DND-41 (cell line): ENCODE results near the gene PUM1.

Source experiments
- ATAC-seq: fragments of 200-7000 bp; cut with Tn5 transposase; 3 replicates; pipeline ENCODE4 v1.9.1; 2021; ENCODE audit warnings: low read depth; ENCODE audit not compliant: insufficient read depth
- DNase-seq: peaks from one replicate; pipeline ENCODE4 v3.0.0-alpha.2; 2020
- H2AFZ ChIP-seq: 2 replicates; pipeline ENCODE4 v1.6.0; 2012; ENCODE audit warnings: low read depth, low read length
- H3K27ac ChIP-seq: 2 replicates; pipeline ENCODE4 v1.5.1; 2012; ENCODE audit warnings: low read length, inconsistent platforms
- H3K27me3 ChIP-seq: fragments of 200-600 bp; sonication (generic); 2 replicates; pipeline ENCODE4 v1.6.0; 2012; ENCODE audit warnings: low read length, mild to moderate bottlenecking, inconsistent platforms; ENCODE audit not compliant: insufficient read depth, poor library complexity
- H3K36me3 ChIP-seq: 2 replicates; pipeline ENCODE4 v1.5.1; 2012; ENCODE audit warnings: low read length, inconsistent platforms; ENCODE audit not compliant: insufficient read depth
- H3K4me1 ChIP-seq: 2 replicates; pipeline ENCODE4 v1.5.1; 2012; ENCODE audit warnings: mild to moderate bottlenecking, low read length; ENCODE audit not compliant: insufficient read depth
- H3K4me2 ChIP-seq: 2 replicates; pipeline ENCODE4 v1.6.0; 2012; ENCODE audit warnings: mild to moderate bottlenecking, moderate library complexity, low read length, inconsistent platforms; ENCODE audit not compliant: insufficient read depth
- H3K4me3 ChIP-seq, 2 experiments: fragments of 200-600 bp in 1 of 2; shearing (Covaris generic) in 1 of 2; 2 replicates each; pipeline ENCODE4 v1.5.1; 2012 to 2016; ENCODE audit warnings: inconsistent platforms in 2 of 2, low read length in 2 of 2, mild to moderate bottlenecking in 2 of 2, low read depth in 1 of 2, moderate library complexity in 1 of 2
- H3K79me2 ChIP-seq: 2 replicates; pipeline ENCODE4 v1.6.0; 2012; ENCODE audit warnings: low read length, inconsistent platforms; ENCODE audit not compliant: insufficient read depth
- H3K9ac ChIP-seq: 2 replicates; pipeline ENCODE4 v1.6.0; 2012; ENCODE audit warnings: low read depth, mild to moderate bottlenecking, inconsistent platforms, low read length, moderate library complexity
- H3K9me3 ChIP-seq: 2 replicates; pipeline ENCODE4 v1.5.1; 2012; ENCODE audit warnings: low read length, moderate library complexity, mild to moderate bottlenecking, inconsistent platforms; ENCODE audit not compliant: insufficient read depth, severe bottlenecking
- H4K20me1 ChIP-seq: 2 replicates; pipeline ENCODE4 v1.6.0; 2012; ENCODE audit warnings: low read length; ENCODE audit not compliant: insufficient read depth
- EZH2 ChIP-seq: IDR thresholded peaks from 3 replicates; pipeline ENCODE4 v1.6.1; 2012; ENCODE audit warnings: borderline replicate concordance, low read depth, mild to moderate bottlenecking, moderate library complexity, low read length, inconsistent platforms; ENCODE audit not compliant: severe bottlenecking
- TF ChIP-seq, protein P1 (sequence below): IDR thresholded peaks from 2 replicates; pipeline ENCODE4 v1.5.1; 2012; ENCODE audit warnings: borderline replicate concordance, low read length, moderate library complexity, mild to moderate bottlenecking; ENCODE audit not compliant: poor library complexity, severe bottlenecking; ENCODE audit errors: extremely low read depth

The PUM1 gene

DNA sequence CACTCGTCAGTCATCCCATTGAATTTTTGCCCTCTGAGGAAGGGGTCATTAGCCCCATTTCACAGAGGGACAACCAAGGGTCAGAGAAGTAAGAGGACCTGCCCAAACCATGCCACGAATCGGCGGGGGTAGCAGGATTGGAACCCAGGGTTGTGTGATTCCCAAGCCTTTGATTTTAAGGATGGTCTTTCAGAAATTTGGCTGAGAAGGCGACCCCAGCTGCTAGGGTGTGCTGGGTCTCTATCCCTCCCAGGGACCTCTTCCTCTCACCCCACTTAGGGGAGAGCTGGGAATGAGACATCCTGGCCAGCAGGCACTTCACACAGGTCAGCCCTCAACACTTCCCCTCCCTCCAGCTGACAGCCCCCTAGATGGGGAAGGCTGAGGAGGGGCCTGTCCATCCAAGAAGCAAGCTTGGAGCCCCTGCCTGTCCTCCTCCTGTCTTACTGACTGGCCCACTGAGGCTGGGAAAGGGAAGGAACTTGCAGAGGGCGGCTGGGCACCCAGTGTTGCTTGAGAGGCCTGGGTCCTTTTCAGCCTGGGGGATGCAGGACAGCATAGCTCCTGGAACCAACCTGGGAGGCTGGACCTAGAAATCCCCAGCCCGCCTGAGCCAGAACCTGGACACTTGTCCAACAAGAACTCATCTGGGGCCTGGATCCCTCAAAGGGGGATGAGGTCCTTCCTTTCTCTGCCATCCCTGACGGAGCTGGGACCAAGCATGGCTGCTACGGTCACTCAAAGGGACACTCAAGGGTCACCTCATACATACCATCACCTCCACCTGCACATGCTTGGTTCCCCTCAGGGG is 158.7 kb downstream of the PUM1 start:
- TF ChIP-seq, protein P1, sequence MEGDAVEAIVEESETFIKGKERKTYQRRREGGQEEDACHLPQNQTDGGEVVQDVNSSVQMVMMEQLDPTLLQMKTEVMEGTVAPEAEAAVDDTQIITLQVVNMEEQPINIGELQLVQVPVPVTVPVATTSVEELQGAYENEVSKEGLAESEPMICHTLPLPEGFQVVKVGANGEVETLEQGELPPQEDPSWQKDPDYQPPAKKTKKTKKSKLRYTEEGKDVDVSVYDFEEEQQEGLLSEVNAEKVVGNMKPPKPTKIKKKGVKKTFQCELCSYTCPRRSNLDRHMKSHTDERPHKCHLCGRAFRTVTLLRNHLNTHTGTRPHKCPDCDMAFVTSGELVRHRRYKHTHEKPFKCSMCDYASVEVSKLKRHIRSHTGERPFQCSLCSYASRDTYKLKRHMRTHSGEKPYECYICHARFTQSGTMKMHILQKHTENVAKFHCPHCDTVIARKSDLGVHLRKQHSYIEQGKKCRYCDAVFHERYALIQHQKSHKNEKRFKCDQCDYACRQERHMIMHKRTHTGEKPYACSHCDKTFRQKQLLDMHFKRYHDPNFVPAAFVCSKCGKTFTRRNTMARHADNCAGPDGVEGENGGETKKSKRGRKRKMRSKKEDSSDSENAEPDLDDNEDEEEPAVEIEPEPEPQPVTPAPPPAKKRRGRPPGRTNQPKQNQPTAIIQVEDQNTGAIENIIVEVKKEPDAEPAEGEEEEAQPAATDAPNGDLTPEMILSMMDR, result no peak
- TF ChIP-seq EZH2, result no peak
- no peak for ATAC-seq
- no peak for DNase-seq
- Histone ChIP-seq H3K4me2 (no peak overlapping the region), H4K20me1 (peaks cover 24% of the 10 kb centered on the region), H3K9me3 (no peaks in the 10 kb centered on the region), H3K79me2 (no peaks in the 10 kb centered on the region), H3K4me1 (no peaks in the 10 kb centered on the region), H2AFZ (no peak overlapping the region), H3K27me3 (peaks cover 35% of the 10 kb centered on the region), H3K9ac (no peak overlapping the region), H3K4me3 (no peak overlapping the region), H3K27ac (no peak overlapping the region), H3K36me3 (no peaks in the 10 kb centered on the region)

DNA sequence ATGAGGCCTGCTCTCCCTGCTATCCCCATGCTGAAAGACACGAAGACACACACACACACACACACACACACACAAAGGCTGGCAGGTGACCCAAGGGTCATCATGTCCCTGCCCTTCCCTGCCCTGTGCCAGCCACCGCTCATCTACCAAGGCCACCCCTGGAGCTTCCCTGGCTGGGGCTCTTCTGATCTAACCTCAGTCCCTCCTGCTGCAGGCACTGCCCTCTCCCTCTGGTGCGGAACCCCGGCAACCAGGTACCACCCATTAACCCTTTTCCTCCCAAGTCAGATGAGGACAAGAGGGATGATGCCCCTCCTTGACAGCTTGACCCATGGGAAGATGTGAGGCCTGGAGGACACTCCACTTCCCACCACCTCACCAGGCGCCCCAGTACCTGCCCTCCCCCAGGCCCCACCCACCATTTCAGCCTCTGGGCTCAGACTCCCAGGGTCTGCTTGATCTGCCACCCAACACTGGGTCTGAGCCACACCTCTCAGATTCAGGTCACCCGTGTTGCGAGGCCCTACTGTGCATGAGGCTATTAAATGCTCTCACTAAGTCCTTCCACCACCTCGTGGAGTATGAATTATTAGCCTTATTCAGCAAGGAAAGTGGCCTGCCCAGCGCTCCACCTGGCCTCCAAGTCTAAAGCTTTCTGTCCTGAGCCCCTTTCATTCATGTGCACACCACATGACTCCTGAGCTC is 159.4 kb downstream of the PUM1 start:
- no peaks in the 10 kb centered on the region for H3K79me2 ChIP-seq
- no peak for ATAC-seq

DNA sequence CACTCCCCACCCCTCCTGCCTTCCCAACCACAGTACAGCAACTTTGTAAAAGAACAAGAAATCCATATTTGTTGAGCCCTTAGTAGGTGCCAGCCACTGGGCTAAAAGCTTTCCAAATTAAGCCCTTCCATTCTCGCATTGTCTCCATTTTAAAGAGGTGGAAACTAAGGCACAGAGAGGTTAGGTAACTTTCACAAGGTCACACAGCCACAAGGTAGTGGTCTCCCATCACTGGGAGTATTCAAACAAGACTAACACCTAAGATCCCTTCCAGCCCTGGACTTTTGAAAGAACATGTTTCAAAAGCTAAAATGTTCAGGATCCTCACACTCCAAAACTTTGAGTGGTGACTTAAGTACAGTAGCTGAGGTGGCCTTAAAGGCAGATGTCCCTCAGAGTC is 160.1 kb downstream of the PUM1 start:
- H3K27ac ChIP-seq, result no peak overlapping the region
- no peaks in the 10 kb centered on the region for H3K36me3 ChIP-seq
- H3K9ac ChIP-seq, result no peak overlapping the region
- ATAC-seq (no peak), DNase-seq (no peak)
- peaks cover 27% of the 10 kb centered on the region for H4K20me1 ChIP-seq
- TF ChIP-seq, protein P1, result no peak
- TF ChIP-seq EZH2, result no peak
- H2AFZ ChIP-seq, result no peak overlapping the region
- H3K4me2 ChIP-seq, result no peak overlapping the region
- H3K4me1 ChIP-seq, result no peaks in the 10 kb centered on the region
- H3K79me2 ChIP-seq, result no peaks in the 10 kb centered on the region
- no peak overlapping the region for H3K4me3 ChIP-seq
- no peaks in the 10 kb centered on the region for H3K9me3 ChIP-seq
- peaks cover 35% of the 10 kb centered on the region for H3K27me3 ChIP-seq

More for the DNA sequence above, 159.4 kb downstream of the PUM1 start:
- no peak for TF ChIP-seq EZH2
- TF ChIP-seq, protein P1, result no peak
- Histone ChIP-seq H4K20me1 (peaks cover 25% of the 10 kb centered on the region), H3K9ac (no peak overlapping the region), H3K9me3 (no peaks in the 10 kb centered on the region), H3K27ac (no peak overlapping the region), H3K4me2 (no peak overlapping the region), H2AFZ (no peak overlapping the region), H3K27me3 (peaks cover 35% of the 10 kb centered on the region), H3K36me3 (no peaks in the 10 kb centered on the region), H3K4me1 (no peaks in the 10 kb centered on the region), H3K4me3 (no peak overlapping the region)
- DNase-seq, result no peak
